Adrenal gland (tissue), 5 donors: ENCODE measurements around the gene NANS.

Experiments used
- CTCF ChIP-seq, 6 experiments: fragments of 450-650 bp in 4 of 6; fragments of 200-600 bp in 2 of 6; sonication (generic) in 1 of 6; IDR thresholded peaks; 1 replicate in 5 of 6; 2 replicates in 1 of 6; pipeline versions ENCODE4 v1.5.1 to v1.8.0; 2016 to 2021; ENCODE audit warnings: antibody characterized with exemption in 6 of 6, mild to moderate bottlenecking in 2 of 6, moderate library complexity in 1 of 6
- POLR2A ChIP-seq, 2 donors: fragments of 450-650 bp; IDR thresholded peaks; one replicate each; pipeline ENCODE4 v1.6.1; 2017; ENCODE audit warnings: antibody characterized with exemption in 2 of 2, mild to moderate bottlenecking in 2 of 2, moderate library complexity in 1 of 2
- donor health status: DM: no; HTN: no; CAD: no.

- TF ChIP-seq CTCF (IDR thresholded peaks at IDR 0.05) (no peak), POLR2A (IDR thresholded peaks at IDR 0.05) (no peak)
Measured at GRCh38 chr9:98020476-98021145, 35.9 kb upstream of the NANS start.
